Liver (tissue), 9 donors: ENCODE data around the gene PTGIS. TPM values are rescaled to one million over a fixed set of nuclear protein-coding genes. Genes with fewer than 3 reads are reported as not detected.
A peak's percentile ranks its signal among the peaks of the same experiment; 100 is the strongest.

ENCODE experiments used
- DNase-seq: peaks from one replicate; pipeline ENCODE4 v3.0.0-alpha.2; 2017; ENCODE audit warnings: low spot score
- H3K27ac ChIP-seq, 2 donors: one replicate each; pipeline ENCODE4 v1.7.0; 2013; ENCODE audit warnings: inconsistent platforms in 2 of 2, low read length in 2 of 2, control low read depth in 1 of 2, low read depth in 1 of 2, mild to moderate bottlenecking in 1 of 2
- H3K27me3 ChIP-seq, 4 donors: one replicate each; pipeline versions ENCODE4 v1.6.1 to v1.7.0; 2013; ENCODE audit warnings: low read length in 3 of 4, inconsistent platforms in 1 of 4, mild to moderate bottlenecking in 1 of 4, moderate library complexity in 1 of 4; ENCODE audit not compliant: control insufficient read depth in 4 of 4, insufficient read depth in 4 of 4
- H3K36me3 ChIP-seq, 4 donors: one replicate each; pipeline versions ENCODE4 v1.6.1 to v1.7.0; 2013; ENCODE audit warnings: low read length in 3 of 4, mild to moderate bottlenecking in 3 of 4, low read depth in 1 of 4, moderate library complexity in 1 of 4; ENCODE audit not compliant: control insufficient read depth in 4 of 4, insufficient read depth in 3 of 4
- H3K4me1 ChIP-seq, 4 donors: one replicate each; pipeline versions ENCODE4 v1.6.1 to v1.7.0; 2013; ENCODE audit warnings: low read length in 3 of 4, mild to moderate bottlenecking in 3 of 4, moderate library complexity in 1 of 4; ENCODE audit not compliant: control insufficient read depth in 4 of 4, insufficient read depth in 4 of 4
- H3K4me3 ChIP-seq, 3 donors: one replicate each; pipeline versions ENCODE4 v1.6.1 to v1.7.0; 2013; ENCODE audit warnings: low read length in 3 of 3, control low read depth in 1 of 3, low read depth in 1 of 3, mild to moderate bottlenecking in 1 of 3
- H3K9ac ChIP-seq, 2 donors: one replicate each; pipeline ENCODE4 v1.7.0; 2013; ENCODE audit warnings: low read length in 2 of 2, mild to moderate bottlenecking in 2 of 2, moderate library complexity in 2 of 2, control low read depth in 1 of 2, low read depth in 1 of 2
- H3K9me3 ChIP-seq, 4 donors: one replicate each; pipeline versions ENCODE4 v1.6.1 to v1.7.0; 2013; ENCODE audit warnings: low read length in 3 of 4; ENCODE audit not compliant: control insufficient read depth in 4 of 4
- ATF3 ChIP-seq: IDR thresholded peaks from 2 replicates; pipeline ENCODE4 v1.6.1; 2016; ENCODE audit warnings: antibody characterized with exemption
- CTCF ChIP-seq: fragments of 150-350 bp; IDR thresholded peaks from 2 replicates; pipeline ENCODE4 v1.5.1; 2017; ENCODE audit warnings: improper control_type of control experiment, low read depth, low read length; ENCODE audit not compliant: missing input control
- EGR1 ChIP-seq, 2 donors: IDR thresholded peaks; 2 replicates each; pipeline ENCODE4 v1.6.1; 2016 to 2018; ENCODE audit warnings: antibody characterized with exemption in 2 of 2, low read depth in 2 of 2
- FOXA1 ChIP-seq: IDR thresholded peaks from 2 replicates; pipeline ENCODE4 v1.6.1; 2016; ENCODE audit warnings: antibody characterized with exemption
- FOXA2 ChIP-seq: IDR thresholded peaks from 2 replicates; pipeline ENCODE4 v1.6.1; 2016; ENCODE audit warnings: antibody characterized with exemption
- GABPA ChIP-seq, 2 donors: IDR thresholded peaks in 1 of 2; conservative IDR thresholded peaks in 1 of 2; 2 replicates each; pipeline ENCODE4 v1.6.1; 2016; ENCODE audit warnings: antibody characterized with exemption in 2 of 2, mild to moderate bottlenecking in 1 of 2, moderate library complexity in 1 of 2
- HNF4A ChIP-seq, 2 donors: conservative IDR thresholded peaks; 2 replicates each; pipeline ENCODE4 v1.6.1; 2016; ENCODE audit warnings: antibody characterized with exemption in 2 of 2, mild to moderate bottlenecking in 2 of 2
- HNF4G ChIP-seq: IDR thresholded peaks from 2 replicates; pipeline ENCODE4 v1.6.1; 2016; ENCODE audit warnings: antibody characterized with exemption
- JUND ChIP-seq, 2 donors: IDR thresholded peaks; 2 replicates each; pipeline ENCODE4 v1.6.1; 2016; ENCODE audit warnings: antibody characterized with exemption in 2 of 2
- MAX ChIP-seq: IDR thresholded peaks from 2 replicates; pipeline ENCODE4 v1.6.1; 2016; ENCODE audit warnings: antibody characterized with exemption
- NR2F2 ChIP-seq: IDR thresholded peaks from 2 replicates; pipeline ENCODE4 v1.6.1; 2016; ENCODE audit warnings: antibody characterized with exemption
- RAD21 ChIP-seq, 2 donors: IDR thresholded peaks; 2 replicates each; pipeline ENCODE4 v1.6.1; 2016; ENCODE audit warnings: antibody characterized with exemption in 2 of 2, mild to moderate bottlenecking in 2 of 2
- REST ChIP-seq: IDR thresholded peaks from 2 replicates; pipeline ENCODE4 v1.6.1; 2016; ENCODE audit warnings: antibody characterized with exemption, mild to moderate bottlenecking
- RXRA ChIP-seq, 2 donors: IDR thresholded peaks; 2 replicates each; pipeline ENCODE4 v1.6.1; 2017 to 2018; ENCODE audit warnings: antibody characterized with exemption in 2 of 2, mild to moderate bottlenecking in 1 of 2
- SP1 ChIP-seq: IDR thresholded peaks from 2 replicates; pipeline ENCODE4 v1.6.1; 2018; ENCODE audit warnings: antibody characterized with exemption, mild to moderate bottlenecking
- TAF1 ChIP-seq: conservative IDR thresholded peaks from 2 replicates; pipeline ENCODE4 v1.6.1; 2016; ENCODE audit warnings: antibody characterized with exemption, mild to moderate bottlenecking
- YY1 ChIP-seq: IDR thresholded peaks from 2 replicates; pipeline ENCODE4 v1.6.1; 2016; ENCODE audit warnings: antibody characterized with exemption, mild to moderate bottlenecking
- ZBTB33 ChIP-seq: IDR thresholded peaks from 2 replicates; pipeline ENCODE4 v1.6.1; 2016; ENCODE audit warnings: antibody characterized with exemption
- WGBS: extraction: QIAGEN DNeasy Blood & Tissue Kit; methylation state at CpG from one replicate; pipeline ENCODE4 v1.1.7; 2013; 5-methylcytosine and 5-hydroxymethylcytosine counted together
- polyA plus RNA-seq, 2 donors: library from polyadenylated mRNA; stranded (reverse) in 1 of 2; unstranded in 1 of 2; fragments of 200-250 nt in 1 of 2; fragments of >200 nt in 1 of 2; fragmentation: Nextera tagmentation in 1 of 2; extraction: Ambion mirVana in 1 of 2; gene quantifications; one replicate each; pipeline versions ENCODE4 v1.2.1 to v1.2.3, GENCODE V29; 2013 to 2015
- total RNA-seq, 2 donors: library from RNA; depleted of rRNA; stranded (reverse); fragments of >200 nt; gene quantifications; one replicate each; pipeline ENCODE4 v1.2.3, GENCODE V29; 2014
- donor health status: healthy.
- donor health status: healthy.
- donor health status: healthy.
- donor health status: healthy.
- donor health status: healthy.

PTGIS gene
- total and polyA plus RNA-seq, 4 donors = 2.2 to 6.3 (median 3.8) TPM

- 40% methylated on average over 6 of the region's 6 CpGs for WGBS
- Histone ChIP-seq H3K9me3 (no peaks in the 10 kb centered on the region), H3K36me3 (no peaks in the 10 kb centered on the region), H3K4me3 (no peak overlapping the region), H3K9ac (peak overlapping the region in 1 of 2 donors; percentile 60), H3K27me3 (no peaks in the 10 kb centered on the region), H3K4me1 (peaks cover 25 to 56% (median 50%) of the 10 kb centered on the region in 4 donors), H3K27ac (peak overlapping the region; percentile 86 to 95)
- no peak for DNase-seq
- TF ChIP-seq EGR1 (IDR thresholded peaks at IDR 0.05; ENCODE audit: low read depth in 2 of 2) (peak in 1 of 2 donors; percentile 76), FOXA2 (peak; percentile 80), ATF3 (peak; percentile 53), SP1 (peak; percentile 75), MAX (peak; percentile 95), CTCF (no peak), JUND (IDR thresholded peaks at IDR 0.05) (peak; percentile 68 to 90), REST (peak; percentile 90), TAF1 (no peak), FOXA1 (peak; percentile 50), ZBTB33 (peak; percentile 80), GABPA (IDR thresholded peaks at IDR 0.05 in 1 of 2, conservative IDR thresholded peaks at IDR 0.05 in 1 of 2) (peak in 1 of 2 donors; percentile 72), HNF4G (peak; percentile 77), NR2F2 (peak; percentile 89), YY1 (peak; percentile 49), HNF4A (conservative IDR thresholded peaks at IDR 0.05) (peak; percentile 88 to 95), RXRA (IDR thresholded peaks at IDR 0.05) (peak; percentile 91 to 99), RAD21 (IDR thresholded peaks at IDR 0.05) (peak; percentile 41 to 42)
Observed at GRCh38 chr20:49475292-49476015, 92.5 kb downstream of the PTGIS start.
